HEK293 (cell line): ENCODE measurements around the gene MATN1.

Experiments
- HOXA7 ChIP-seq: sonication (generic); formaldehyde crosslinking; IDR thresholded peaks from 2 replicates; pipeline ENCODE4 v1.8.1; 2022; ENCODE audit warnings: missing genetic modification reagents, borderline replicate concordance
- OVOL3 ChIP-seq: fragments of 450-650 bp; formaldehyde crosslinking; IDR thresholded peaks from 2 replicates; pipeline ENCODE4 v1.5.1; 2016; ENCODE audit warnings: missing biosample characterization, missing genetic modification characterization
- ZBTB1 ChIP-seq: fragments of 450-650 bp; formaldehyde crosslinking; IDR thresholded peaks from 2 replicates; pipeline ENCODE4 v1.5.1; 2016; ENCODE audit warnings: missing biosample characterization, missing genetic modification characterization
- ZBTB21 ChIP-seq: fragments of 450-650 bp; formaldehyde crosslinking; IDR thresholded peaks from 2 replicates; pipeline ENCODE4 v1.5.1; 2017; ENCODE audit warnings: missing biosample characterization, missing genetic modification characterization
- ZNF335 ChIP-seq: fragments of 450-650 bp; formaldehyde crosslinking; conservative IDR thresholded peaks from 2 replicates; pipeline ENCODE4 v1.5.1; 2016; ENCODE audit warnings: missing biosample characterization, missing genetic modification characterization
- ZNF354C ChIP-seq: fragments of 450-650 bp; formaldehyde crosslinking; IDR thresholded peaks from 2 replicates; pipeline ENCODE4 v1.5.1; 2016; ENCODE audit warnings: missing biosample characterization, missing genetic modification characterization, low read depth, borderline replicate concordance
- ZNF555 ChIP-seq: fragments of 450-650 bp; formaldehyde crosslinking; conservative IDR thresholded peaks from 2 replicates; pipeline ENCODE4 v1.5.1; 2017; ENCODE audit warnings: missing biosample characterization, mild to moderate bottlenecking, missing genetic modification characterization, inconsistent platforms
- TF ChIP-seq, protein P1 (sequence below): fragments of 450-650 bp; formaldehyde crosslinking; IDR thresholded peaks from 2 replicates; pipeline ENCODE4 v1.5.1; 2016; ENCODE audit warnings: missing biosample characterization, missing genetic modification characterization
- TF ChIP-seq, protein P2 (sequence below): fragments of 450-650 bp; formaldehyde crosslinking; IDR thresholded peaks from 2 replicates; pipeline ENCODE4 v1.5.1; 2016; ENCODE audit warnings: missing biosample characterization, missing genetic modification characterization
- TF ChIP-seq, protein P3 (sequence below): fragments of 450-650 bp; IDR thresholded peaks from 2 replicates; pipeline ENCODE4 v1.5.1; 2018; ENCODE audit warnings: missing biosample characterization, missing genetic modification characterization
- TF ChIP-seq, protein P4 (sequence below): fragments of 450-650 bp; formaldehyde crosslinking; IDR thresholded peaks from 2 replicates; pipeline ENCODE4 v1.5.1; 2016; ENCODE audit warnings: missing biosample characterization, missing genetic modification characterization, borderline replicate concordance

DNA sequence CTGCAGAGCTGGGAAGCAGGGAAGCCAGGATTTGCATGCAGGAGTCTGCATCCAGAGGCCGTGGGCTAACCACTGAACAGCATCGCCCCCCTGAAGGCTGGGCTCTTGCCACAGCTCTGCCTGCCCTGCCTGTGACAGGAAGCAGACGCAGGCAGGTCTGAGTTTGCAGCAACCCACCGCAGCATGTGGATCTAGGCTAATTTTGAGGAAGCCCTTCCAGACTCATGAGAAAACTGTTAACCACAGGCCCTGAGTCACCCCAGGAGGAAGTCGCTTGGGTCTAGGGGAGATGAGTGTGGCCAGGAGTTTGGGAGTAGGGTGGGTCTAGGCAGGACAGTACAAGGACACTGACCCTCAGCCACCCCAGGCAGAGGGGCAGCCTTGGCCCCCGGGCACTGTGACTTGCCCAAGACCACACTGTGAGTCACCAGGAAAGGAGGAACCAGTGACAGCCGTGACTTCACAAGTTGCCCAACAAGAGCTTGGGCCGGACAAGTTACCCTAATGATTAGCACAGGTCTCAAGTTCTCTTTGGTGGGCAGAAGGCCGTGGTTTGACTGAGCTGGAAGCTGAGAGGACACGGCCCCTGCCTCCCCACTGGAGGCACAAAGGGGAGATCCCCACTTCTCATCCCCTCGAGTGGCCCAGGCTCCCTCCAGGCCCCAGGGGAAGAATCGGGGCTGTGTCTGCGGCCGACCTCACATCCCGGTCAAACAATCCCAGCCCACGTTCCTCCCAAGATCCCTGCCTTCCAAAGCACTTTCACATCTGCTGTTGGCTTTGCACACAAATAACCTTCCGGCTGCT is 33.4 kb upstream of the MATN1 start:
- TF ChIP-seq, protein P1, sequence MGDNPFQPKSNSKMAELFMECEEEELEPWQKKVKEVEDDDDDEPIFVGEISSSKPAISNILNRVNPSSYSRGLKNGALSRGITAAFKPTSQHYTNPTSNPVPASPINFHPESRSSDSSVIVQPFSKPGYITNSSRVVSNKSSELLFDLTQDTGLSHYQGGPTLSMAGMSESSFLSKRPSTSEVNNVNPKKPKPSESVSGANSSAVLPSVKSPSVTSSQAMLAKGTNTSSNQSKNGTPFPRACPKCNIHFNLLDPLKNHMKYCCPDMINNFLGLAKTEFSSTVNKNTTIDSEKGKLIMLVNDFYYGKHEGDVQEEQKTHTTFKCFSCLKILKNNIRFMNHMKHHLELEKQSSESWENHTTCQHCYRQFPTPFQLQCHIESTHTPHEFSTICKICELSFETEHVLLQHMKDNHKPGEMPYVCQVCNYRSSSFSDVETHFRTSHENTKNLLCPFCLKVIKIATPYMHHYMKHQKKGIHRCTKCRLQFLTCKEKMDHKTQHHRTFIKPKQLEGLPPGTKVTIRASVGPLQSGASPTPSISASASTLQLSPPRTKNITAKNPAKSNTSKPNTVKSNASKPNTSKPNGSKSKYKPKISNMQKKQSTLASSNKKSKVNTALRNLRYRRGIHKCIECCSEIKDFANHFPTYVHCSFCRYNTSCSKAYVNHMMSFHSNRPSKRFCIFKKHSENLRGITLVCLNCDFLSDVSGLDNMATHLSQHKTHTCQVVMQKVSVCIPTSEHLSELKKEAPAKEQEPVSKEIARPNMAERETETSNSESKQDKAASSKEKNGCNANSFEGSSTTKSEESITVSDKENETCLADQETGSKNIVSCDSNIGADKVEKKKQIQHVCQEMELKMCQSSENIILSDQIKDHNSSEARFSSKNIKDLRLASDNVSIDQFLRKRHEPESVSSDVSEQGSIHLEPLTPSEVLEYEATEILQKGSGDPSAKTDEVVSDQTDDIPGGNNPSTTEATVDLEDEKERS (tag by site-specific recombination): no peak
- TF ChIP-seq, protein P2, sequence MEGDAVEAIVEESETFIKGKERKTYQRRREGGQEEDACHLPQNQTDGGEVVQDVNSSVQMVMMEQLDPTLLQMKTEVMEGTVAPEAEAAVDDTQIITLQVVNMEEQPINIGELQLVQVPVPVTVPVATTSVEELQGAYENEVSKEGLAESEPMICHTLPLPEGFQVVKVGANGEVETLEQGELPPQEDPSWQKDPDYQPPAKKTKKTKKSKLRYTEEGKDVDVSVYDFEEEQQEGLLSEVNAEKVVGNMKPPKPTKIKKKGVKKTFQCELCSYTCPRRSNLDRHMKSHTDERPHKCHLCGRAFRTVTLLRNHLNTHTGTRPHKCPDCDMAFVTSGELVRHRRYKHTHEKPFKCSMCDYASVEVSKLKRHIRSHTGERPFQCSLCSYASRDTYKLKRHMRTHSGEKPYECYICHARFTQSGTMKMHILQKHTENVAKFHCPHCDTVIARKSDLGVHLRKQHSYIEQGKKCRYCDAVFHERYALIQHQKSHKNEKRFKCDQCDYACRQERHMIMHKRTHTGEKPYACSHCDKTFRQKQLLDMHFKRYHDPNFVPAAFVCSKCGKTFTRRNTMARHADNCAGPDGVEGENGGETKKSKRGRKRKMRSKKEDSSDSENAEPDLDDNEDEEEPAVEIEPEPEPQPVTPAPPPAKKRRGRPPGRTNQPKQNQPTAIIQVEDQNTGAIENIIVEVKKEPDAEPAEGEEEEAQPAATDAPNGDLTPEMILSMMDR (tag by site-specific recombination): no peak
- no peak for TF ChIP-seq ZNF555 (tag by site-specific recombination)
- TF ChIP-seq, protein P3, sequence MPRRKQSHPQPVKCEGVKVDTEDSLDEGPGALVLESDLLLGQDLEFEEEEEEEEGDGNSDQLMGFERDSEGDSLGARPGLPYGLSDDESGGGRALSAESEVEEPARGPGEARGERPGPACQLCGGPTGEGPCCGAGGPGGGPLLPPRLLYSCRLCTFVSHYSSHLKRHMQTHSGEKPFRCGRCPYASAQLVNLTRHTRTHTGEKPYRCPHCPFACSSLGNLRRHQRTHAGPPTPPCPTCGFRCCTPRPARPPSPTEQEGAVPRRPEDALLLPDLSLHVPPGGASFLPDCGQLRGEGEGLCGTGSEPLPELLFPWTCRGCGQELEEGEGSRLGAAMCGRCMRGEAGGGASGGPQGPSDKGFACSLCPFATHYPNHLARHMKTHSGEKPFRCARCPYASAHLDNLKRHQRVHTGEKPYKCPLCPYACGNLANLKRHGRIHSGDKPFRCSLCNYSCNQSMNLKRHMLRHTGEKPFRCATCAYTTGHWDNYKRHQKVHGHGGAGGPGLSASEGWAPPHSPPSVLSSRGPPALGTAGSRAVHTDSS (tag by site-specific recombination): no peak
- TF ChIP-seq ZNF354C: no peak
- TF ChIP-seq OVOL3 (tag by site-specific recombination): no peak
- TF ChIP-seq ZBTB21 (tag by site-specific recombination): no peak
- TF ChIP-seq, protein P4, sequence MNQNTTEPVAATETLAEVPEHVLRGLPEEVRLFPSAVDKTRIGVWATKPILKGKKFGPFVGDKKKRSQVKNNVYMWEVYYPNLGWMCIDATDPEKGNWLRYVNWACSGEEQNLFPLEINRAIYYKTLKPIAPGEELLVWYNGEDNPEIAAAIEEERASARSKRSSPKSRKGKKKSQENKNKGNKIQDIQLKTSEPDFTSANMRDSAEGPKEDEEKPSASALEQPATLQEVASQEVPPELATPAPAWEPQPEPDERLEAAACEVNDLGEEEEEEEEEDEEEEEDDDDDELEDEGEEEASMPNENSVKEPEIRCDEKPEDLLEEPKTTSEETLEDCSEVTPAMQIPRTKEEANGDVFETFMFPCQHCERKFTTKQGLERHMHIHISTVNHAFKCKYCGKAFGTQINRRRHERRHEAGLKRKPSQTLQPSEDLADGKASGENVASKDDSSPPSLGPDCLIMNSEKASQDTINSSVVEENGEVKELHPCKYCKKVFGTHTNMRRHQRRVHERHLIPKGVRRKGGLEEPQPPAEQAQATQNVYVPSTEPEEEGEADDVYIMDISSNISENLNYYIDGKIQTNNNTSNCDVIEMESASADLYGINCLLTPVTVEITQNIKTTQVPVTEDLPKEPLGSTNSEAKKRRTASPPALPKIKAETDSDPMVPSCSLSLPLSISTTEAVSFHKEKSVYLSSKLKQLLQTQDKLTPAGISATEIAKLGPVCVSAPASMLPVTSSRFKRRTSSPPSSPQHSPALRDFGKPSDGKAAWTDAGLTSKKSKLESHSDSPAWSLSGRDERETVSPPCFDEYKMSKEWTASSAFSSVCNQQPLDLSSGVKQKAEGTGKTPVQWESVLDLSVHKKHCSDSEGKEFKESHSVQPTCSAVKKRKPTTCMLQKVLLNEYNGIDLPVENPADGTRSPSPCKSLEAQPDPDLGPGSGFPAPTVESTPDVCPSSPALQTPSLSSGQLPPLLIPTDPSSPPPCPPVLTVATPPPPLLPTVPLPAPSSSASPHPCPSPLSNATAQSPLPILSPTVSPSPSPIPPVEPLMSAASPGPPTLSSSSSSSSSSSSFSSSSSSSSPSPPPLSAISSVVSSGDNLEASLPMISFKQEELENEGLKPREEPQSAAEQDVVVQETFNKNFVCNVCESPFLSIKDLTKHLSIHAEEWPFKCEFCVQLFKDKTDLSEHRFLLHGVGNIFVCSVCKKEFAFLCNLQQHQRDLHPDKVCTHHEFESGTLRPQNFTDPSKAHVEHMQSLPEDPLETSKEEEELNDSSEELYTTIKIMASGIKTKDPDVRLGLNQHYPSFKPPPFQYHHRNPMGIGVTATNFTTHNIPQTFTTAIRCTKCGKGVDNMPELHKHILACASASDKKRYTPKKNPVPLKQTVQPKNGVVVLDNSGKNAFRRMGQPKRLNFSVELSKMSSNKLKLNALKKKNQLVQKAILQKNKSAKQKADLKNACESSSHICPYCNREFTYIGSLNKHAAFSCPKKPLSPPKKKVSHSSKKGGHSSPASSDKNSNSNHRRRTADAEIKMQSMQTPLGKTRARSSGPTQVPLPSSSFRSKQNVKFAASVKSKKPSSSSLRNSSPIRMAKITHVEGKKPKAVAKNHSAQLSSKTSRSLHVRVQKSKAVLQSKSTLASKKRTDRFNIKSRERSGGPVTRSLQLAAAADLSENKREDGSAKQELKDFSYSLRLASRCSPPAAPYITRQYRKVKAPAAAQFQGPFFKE (tag by site-specific recombination): no peak
- no peak for TF ChIP-seq HOXA7 (CRISPR knock-in tag)
- TF ChIP-seq ZBTB1 (tag by site-specific recombination): no peak
- no peak for TF ChIP-seq ZNF335 (tag by site-specific recombination)
